Large intestine (tissue), 3 donors: Measurements from ENCODE around the gene SULT4A1. TPM values are rescaled to one million over a fixed set of nuclear protein-coding genes. Genes with fewer than 3 reads are reported as not detected.

Experiments used
- DNase-seq, 2 donors: peaks; one replicate each; pipeline versions ENCODE4 v3.0.0 to v3.0.0-alpha.2; 2013
- H3K27ac ChIP-seq: one replicate; pipeline ENCODE4 v1.5.1; 2013; ENCODE audit warnings: low read length
- H3K27me3 ChIP-seq: 2 replicates; pipeline ENCODE4 v1.6.1; 2013; ENCODE audit warnings: low read length; ENCODE audit not compliant: control insufficient read depth, insufficient read depth
- H3K36me3 ChIP-seq: 2 replicates; pipeline ENCODE4 v1.6.1; 2013; ENCODE audit warnings: low read length; ENCODE audit not compliant: control insufficient read depth, insufficient read depth
- H3K4me1 ChIP-seq: one replicate; pipeline ENCODE4 v1.6.1; 2013; ENCODE audit warnings: low read length; ENCODE audit not compliant: control insufficient read depth, insufficient read depth
- H3K4me3 ChIP-seq: one replicate; pipeline ENCODE4 v1.5.1; 2013; ENCODE audit warnings: low read length
- H3K9me3 ChIP-seq: one replicate; pipeline ENCODE4 v1.6.1; 2013; ENCODE audit warnings: mild to moderate bottlenecking, low read depth, low read length, moderate library complexity; ENCODE audit not compliant: control insufficient read depth
- WGBS: methylation state at CpG from one replicate; pipeline ENCODE4 v1.1.5; 2013; ENCODE audit warnings: low lambda C conversion rate; ENCODE audit not compliant: insufficient coverage; 5-methylcytosine and 5-hydroxymethylcytosine counted together
- polyA plus RNA-seq: library from polyadenylated mRNA; unstranded; fragments of 120-200 nt; gene quantifications from one replicate; pipeline ENCODE4 v1.2.1, GENCODE V29; 2013

Gene SULT4A1
- polyA plus RNA-seq, 1 donor, result 5.0 TPM

DNA sequence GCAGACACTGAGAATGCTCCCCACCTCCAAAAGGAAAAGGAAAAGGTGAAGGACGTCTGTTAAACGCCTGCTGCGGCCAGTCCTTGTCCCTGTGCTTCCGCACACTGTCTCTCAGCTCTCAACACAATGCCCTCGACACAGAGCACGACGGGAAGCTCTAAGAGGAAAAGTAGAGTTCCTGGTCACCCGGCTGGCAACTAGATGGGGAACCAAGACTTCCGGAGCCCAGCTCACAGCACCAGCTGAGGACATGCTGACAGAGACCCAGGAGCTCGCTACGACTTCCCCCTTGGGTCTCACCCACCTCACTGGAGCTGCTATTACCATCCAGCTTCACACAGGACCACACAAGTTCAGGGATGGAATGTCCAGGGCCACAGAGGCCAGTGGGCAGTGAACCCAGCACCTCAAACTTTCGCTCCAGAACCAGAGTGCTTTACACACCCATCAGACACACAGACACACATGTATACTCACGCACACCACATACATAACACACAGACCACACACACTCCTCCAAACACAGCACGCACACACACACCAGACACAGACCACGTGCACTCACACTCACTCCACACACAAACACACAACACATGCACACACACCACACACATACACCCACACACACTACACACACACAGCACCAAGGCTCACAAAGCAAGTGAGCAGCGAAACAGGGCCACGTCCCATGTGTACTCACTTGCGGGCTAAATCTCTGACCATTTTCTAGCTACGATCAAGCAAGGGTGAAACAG is 9.6 kb downstream of the SULT4A1 start:
- Histone ChIP-seq H3K4me3 (no peak overlapping the region), H3K4me1 (no peaks in the 10 kb centered on the region), H3K36me3 (no peaks in the 10 kb centered on the region), H3K9me3 (no peaks in the 10 kb centered on the region), H3K27me3 (peaks cover 5% of the 10 kb centered on the region), H3K27ac (no peak overlapping the region)
- WGBS, result no CpG with 5 or more reads among the region's 19 CpGs
- no peak for DNase-seq

DNA sequence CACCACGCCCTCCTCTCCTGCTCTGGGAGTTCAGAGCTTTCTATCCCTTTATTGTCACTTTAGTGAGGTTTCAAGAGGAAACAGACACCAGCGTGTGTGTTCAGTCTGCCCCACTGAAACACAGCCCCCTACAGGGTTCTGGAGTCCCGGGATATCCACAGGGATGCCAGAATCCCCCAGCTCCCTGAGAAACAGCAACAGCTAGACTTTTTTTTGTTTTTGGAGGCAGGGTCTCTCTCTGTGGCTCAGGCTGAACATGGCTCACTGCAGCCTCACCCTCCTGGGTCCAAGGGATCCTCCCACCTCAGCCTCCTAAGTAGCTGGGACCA is 10.4 kb downstream of the SULT4A1 start:
- H3K36me3 ChIP-seq, result no peaks in the 10 kb centered on the region
- H3K4me1 ChIP-seq, result no peaks in the 10 kb centered on the region
- no peak overlapping the region for H3K4me3 ChIP-seq
- no peak for DNase-seq
- WGBS, result no CpG with 5 or more reads among the region's 3 CpGs
- peaks cover 5% of the 10 kb centered on the region for H3K27me3 ChIP-seq
- no peaks in the 10 kb centered on the region for H3K9me3 ChIP-seq
- no peak overlapping the region for H3K27ac ChIP-seq

DNA sequence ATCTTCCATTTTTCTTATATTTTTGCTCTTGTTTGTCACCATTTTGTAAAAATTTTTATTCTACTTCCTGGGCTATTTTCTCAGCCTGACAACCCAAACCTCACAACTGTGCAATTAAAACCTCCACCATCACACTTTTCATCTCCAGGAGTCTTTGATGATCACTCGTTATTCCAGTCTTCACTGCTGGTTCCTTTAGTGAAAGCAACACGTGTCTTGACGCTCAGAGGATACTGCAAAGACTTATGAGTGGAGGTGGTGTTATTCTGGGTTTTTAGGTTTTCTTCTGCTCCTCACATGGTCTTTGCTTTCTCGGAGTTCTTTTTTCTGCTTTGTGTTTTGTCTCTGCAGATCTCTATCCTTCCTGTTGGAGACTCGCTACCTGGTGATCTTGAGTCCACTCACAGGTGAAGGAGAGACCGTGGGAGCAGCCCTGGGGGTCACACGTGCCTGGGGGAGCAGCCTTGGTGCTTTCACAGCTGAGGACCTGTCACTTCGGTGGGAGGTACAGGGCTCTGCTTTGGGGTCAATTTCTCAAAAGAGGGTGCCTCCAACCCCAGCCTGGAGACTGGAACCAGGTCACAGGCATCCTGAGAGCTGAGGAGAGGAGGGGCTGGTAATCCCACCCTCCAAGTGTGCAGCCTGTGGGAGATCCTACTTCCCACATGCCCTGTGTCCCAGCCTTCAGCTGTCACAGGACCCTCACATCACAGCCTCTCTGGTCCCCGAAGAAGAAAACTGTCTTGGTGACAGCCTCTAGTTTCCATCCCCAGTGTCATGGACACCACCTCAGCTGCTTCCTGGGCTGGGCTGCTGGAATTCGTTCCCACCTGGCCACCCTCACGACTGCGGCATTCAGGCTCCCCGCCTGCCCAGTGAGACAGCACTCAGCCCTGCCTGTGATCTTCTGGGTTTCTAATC is 11.0 kb downstream of the SULT4A1 start:
- Histone ChIP-seq H3K27me3 (peaks cover 5% of the 10 kb centered on the region), H3K27ac (no peak overlapping the region), H3K4me1 (no peaks in the 10 kb centered on the region), H3K36me3 (no peaks in the 10 kb centered on the region), H3K9me3 (no peaks in the 10 kb centered on the region), H3K4me3 (no peak overlapping the region)
- WGBS, result 40% methylated on average over 1 of the region's 13 CpGs
- no peak for DNase-seq

DNA sequence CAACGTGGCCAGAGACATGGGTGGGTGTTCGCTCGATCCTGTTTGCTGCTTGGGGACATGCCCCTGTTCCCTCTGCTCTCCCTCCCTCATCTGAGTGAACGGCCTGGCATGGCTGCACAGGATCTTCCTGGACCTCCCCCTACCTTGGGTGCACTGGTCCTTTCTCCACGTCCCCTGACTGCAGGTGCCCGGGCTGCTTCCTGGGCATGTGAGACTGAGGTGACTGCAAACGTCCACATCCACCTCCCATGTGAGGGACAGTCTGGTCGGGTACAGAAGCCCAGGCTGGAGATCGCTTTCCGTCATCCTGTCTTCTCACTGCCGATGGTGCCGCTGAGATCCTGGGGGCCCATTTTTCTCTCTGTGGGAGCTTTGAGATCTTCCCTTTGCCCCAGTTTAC is 11.8 kb downstream of the SULT4A1 start:
- Histone ChIP-seq H3K4me1 (no peaks in the 10 kb centered on the region), H3K9me3 (no peaks in the 10 kb centered on the region), H3K36me3 (no peaks in the 10 kb centered on the region), H3K27me3 (peaks cover 5% of the 10 kb centered on the region), H3K27ac (no peak overlapping the region), H3K4me3 (no peak overlapping the region)
- WGBS, result 50% methylated on average over 2 of the region's 12 CpGs
- no peak for DNase-seq

DNA sequence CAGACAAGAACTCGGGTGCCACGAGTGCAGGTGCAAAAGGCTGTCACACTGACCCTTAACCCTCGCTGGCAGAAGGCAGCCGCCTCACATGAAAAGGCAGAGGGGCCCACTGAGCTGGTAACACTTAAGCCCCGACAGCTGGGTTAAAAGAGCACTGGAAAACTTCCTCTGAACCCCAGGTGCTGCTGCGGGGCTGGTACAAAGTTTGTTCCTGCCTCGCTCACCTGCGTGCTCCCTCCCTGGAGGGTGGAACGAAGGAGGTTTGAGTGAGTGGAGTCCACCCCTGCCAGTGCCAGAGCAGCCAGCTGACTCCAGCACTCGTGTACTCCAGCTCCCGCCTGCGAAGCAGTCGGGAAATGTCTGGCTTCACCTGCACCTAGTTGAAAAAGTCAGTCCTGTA is 12.6 kb downstream of the SULT4A1 start:
- Histone ChIP-seq H3K4me3 (no peak overlapping the region), H3K27ac (no peak overlapping the region), H3K4me1 (no peaks in the 10 kb centered on the region), H3K27me3 (peaks cover 5% of the 10 kb centered on the region), H3K9me3 (no peaks in the 10 kb centered on the region), H3K36me3 (no peaks in the 10 kb centered on the region)
- DNase-seq, result peak in 1 of 2 donors; percentile 19
- WGBS, result no CpG with 5 or more reads among the region's 13 CpGs

DNA sequence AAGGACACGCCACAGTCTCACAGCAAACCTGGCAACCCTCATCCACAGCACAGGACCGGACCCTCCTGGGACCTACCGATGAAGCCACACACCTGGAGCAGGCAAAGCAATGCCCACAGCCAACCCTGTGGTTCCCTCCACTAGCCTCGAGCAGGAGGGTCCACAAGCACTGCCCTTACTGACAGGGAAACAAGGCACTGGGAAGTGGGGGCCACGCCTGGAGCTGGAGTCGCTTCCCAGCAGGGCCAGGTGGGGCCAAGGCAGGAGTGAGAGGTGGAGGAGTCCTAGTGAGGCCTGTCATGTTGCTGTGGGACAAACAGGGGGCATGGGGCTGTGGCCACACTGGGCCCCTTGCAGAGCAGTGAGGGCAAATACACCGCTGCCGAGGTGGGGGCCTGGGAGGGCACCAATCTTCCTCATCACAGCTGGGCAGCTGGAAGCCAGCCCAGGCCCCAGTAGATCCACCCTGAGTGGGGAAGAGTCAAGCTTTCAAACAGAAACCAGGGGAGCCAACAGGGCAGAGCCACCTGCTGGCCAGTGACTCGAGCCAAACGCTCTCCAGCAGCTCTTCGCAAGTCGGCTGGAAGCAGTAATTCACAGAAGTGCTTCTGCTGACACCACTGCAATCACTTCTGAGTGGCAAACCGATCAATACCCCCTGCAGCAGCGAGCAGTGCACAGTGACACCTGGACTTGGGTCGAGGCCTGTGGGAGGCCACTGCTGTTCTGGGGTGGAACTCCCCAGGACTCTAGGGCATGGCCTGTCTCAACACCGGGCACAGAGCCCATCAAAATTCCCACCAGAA is 13.7 kb downstream of the SULT4A1 start:
- H3K27ac ChIP-seq, result no peak overlapping the region
- no CpG with 5 or more reads among the region's 16 CpGs for whole genome bisulfite sequencing
- DNase-seq, result peak in 1 of 2 donors; percentile 28

DNA sequence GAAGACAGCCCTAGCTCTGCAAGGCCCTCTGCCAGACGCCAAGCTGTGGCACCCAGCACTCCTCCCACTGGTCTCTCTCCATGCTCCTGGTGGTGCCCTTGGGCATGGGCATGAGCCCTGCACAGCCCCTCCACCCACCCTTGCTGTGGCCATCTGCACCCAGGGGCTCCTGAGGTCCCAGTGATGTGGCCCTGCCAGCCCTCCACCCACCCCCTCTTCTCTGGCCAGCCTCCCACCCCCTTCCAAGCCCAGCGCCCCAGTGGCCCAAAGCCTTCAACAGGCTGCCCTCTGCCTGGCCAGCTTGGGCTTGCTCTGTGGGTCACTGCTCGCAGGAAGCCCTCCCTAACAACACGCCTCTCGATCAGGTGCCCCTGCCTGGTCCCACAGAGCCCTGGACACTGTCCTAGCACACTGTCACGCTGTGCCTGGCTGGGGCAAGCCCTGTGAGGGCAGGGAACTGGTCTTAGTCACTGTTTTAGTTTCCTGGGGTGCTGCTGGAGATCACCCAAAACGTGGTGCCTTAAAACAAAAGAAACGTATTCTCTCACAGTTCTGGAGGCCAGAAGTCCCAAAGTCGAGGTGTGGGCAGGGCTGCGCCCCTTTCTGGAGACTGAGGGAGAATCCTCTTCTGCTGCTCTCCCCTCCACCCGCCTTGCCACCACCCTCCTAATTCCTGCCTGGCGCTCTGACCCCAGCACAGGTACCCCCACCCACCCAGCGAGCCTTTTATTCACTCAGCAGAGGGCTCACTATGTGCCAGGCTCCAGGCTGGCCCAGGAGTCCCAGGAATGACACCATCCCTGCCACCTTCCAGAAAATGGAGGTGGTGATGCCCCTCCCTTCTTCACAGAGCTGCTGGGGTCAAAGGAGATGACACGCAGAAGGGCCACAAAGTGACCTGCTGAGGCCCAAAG is 14.7 kb downstream of the SULT4A1 start:
- Histone ChIP-seq H3K9me3 (no peaks in the 10 kb centered on the region), H3K27me3 (peaks cover 5% of the 10 kb centered on the region), H3K27ac (no peak overlapping the region), H3K4me3 (no peak overlapping the region), H3K36me3 (no peaks in the 10 kb centered on the region), H3K4me1 (no peaks in the 10 kb centered on the region)
- DNase-seq, result no peak
- no CpG with 5 or more reads among the region's 14 CpGs for WGBS

More for the DNA sequence above, 13.7 kb downstream of the SULT4A1 start:
- H3K36me3 ChIP-seq, result no peaks in the 10 kb centered on the region
- no peak overlapping the region for H3K4me3 ChIP-seq
- no peaks in the 10 kb centered on the region for H3K4me1 ChIP-seq
- no peaks in the 10 kb centered on the region for H3K9me3 ChIP-seq
- H3K27me3 ChIP-seq, result peaks cover 5% of the 10 kb centered on the region

DNA sequence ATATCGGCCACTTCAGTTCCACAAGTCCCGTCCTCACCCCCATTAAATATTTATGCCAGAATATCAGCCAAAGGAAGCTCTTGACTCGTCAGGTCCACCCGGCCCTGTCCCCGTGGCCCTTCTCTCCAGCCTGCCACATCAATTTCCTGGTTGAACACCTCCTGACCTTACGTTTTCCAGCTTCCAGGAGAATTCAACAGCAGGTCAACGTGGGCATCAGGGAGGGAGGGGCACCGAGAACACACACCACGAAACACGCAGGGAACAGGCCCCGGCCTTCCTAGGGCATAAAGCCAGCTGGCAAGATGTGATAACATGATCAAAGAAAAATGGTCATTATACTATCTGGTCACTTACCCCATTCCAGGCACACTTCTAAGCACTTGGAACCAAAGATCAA is 15.3 kb downstream of the SULT4A1 start:
- 100% methylated on average over 1 of the region's 11 CpGs for WGBS
- no peak for DNase-seq
- peaks cover 5% of the 10 kb centered on the region for H3K27me3 ChIP-seq

DNA sequence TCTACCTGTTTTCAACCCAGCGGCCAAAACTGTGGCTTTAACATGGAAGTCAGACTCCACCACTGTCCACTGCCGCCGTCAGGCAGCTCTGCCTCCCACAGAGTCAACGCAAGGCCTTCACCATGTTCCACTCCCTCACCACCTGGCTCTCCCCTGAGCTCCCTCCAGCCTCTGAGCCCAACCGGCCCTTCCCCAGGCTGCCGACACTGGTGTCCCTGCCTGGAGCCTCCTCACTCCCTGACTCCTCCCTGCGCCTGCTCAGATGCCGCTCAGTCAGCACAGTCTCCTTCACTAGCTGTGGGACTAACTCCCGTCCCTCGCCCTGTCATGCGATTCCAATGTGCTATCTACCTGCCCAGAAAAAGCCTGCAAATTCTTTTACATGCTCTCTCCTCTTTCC is 16.3 kb downstream of the SULT4A1 start:
- H3K4me3 ChIP-seq, result no peak overlapping the region
- no peak for DNase-seq
- no peaks in the 10 kb centered on the region for H3K4me1 ChIP-seq
- no peaks in the 10 kb centered on the region for H3K27me3 ChIP-seq
- H3K36me3 ChIP-seq, result no peaks in the 10 kb centered on the region
- no CpG with 5 or more reads among the region's 11 CpGs for WGBS
- H3K9me3 ChIP-seq, result no peaks in the 10 kb centered on the region
- no peak overlapping the region for H3K27ac ChIP-seq

More for the DNA sequence above, 15.3 kb downstream of the SULT4A1 start:
- Histone ChIP-seq H3K9me3 (no peaks in the 10 kb centered on the region), H3K27ac (no peak overlapping the region), H3K36me3 (no peaks in the 10 kb centered on the region), H3K4me3 (no peak overlapping the region), H3K4me1 (no peaks in the 10 kb centered on the region)
